ENCODE measurements around the gene LILRB5. TPM values are rescaled to one million over a fixed set of nuclear protein-coding genes. Genes with fewer than 3 reads are reported as not detected.

The LILRB5 gene
- total and polyA plus RNA-seq, 7 donors = 2.2 to 27.0 (median 11.4) TPM

GRCh38 chr19:54256250-54257115, 590 bp downstream of the LILRB5 start:
- Histone ChIP-seq H3K27ac (peak overlapping the region in 1 of 4 donors; percentile 14), H3K27me3 (peaks cover 8 to 48% (median 16%) of the 10 kb centered on the region in 3 donors), H3K9me3 (no peaks in the 10 kb centered on the region), H3K36me3 (no peaks in the 10 kb centered on the region), H3K4me1 (no peaks in the 10 kb centered on the region), H3K4me3 (peak overlapping the region in 2 of 4 donors; percentile 16 to 32)
- TF ChIP-seq CTCF (IDR thresholded peaks at IDR 0.05) = no peak
- no peak for TF ChIP-seq EP300 (IDR thresholded peaks at IDR 0.05)
- no peak for TF ChIP-seq POLR2AphosphoS5 (IDR thresholded peaks at IDR 0.05)
- no peak for TF ChIP-seq POLR2A (IDR thresholded peaks at IDR 0.05)
- DNase-seq = peak; percentile 40
- intact Hi-C loops (cut with DNase I) = no loop called here
- WGBS, 2 donors = 66 to 77% methylated on average over 19 of the region's 19 CpGs

- no peaks in the 10 kb centered on the region for H3K36me3 ChIP-seq
- WGBS, 2 donors = 66 to 71% methylated on average over 26 of the region's 26 CpGs
- no peak overlapping the region for H3K4me3 ChIP-seq
- no peak overlapping the region for H3K27ac ChIP-seq
- peaks cover 8 to 48% (median 16%) of the 10 kb centered on the region in 3 donors for H3K27me3 ChIP-seq
- H3K9me3 ChIP-seq = no peaks in the 10 kb centered on the region
- DNase-seq = peak; percentile 54
- no peaks in the 10 kb centered on the region for H3K4me1 ChIP-seq
- intact Hi-C loops (cut with DNase I) = no loop called here
- no peak for TF ChIP-seq CTCF (IDR thresholded peaks at IDR 0.05)
- TF ChIP-seq POLR2A (IDR thresholded peaks at IDR 0.05) = no peak
- no peak for TF ChIP-seq POLR2AphosphoS5 (IDR thresholded peaks at IDR 0.05)
- TF ChIP-seq EP300 (IDR thresholded peaks at IDR 0.05) = no peak
These were observed 1.8 kb downstream of the LILRB5 start for GRCh38 chr19:54255105-54255775.

- Histone ChIP-seq H3K36me3 (no peaks in the 10 kb centered on the region), H3K4me1 (no peaks in the 10 kb centered on the region), H3K4me3 (no peak overlapping the region), H3K27me3 (peaks cover 8 to 48% (median 16%) of the 10 kb centered on the region in 3 donors), H3K27ac (no peak overlapping the region), H3K9me3 (no peaks in the 10 kb centered on the region)
- 44 to 65% methylated on average over 17 of the region's 17 CpGs for WGBS, 2 donors
- intact Hi-C loops (cut with DNase I) = no loop called here
- no peak for TF ChIP-seq EP300 (IDR thresholded peaks at IDR 0.05)
- no peak for TF ChIP-seq POLR2A (IDR thresholded peaks at IDR 0.05)
- no peak for TF ChIP-seq CTCF (IDR thresholded peaks at IDR 0.05)
- TF ChIP-seq POLR2AphosphoS5 (IDR thresholded peaks at IDR 0.05) = no peak
- peak; percentile 50 for DNase-seq
These were observed 2.7 kb downstream of the LILRB5 start for GRCh38 chr19:54254195-54254906.

GRCh38 chr19:54253331-54254194, 3.5 kb downstream of the LILRB5 start:
- intact Hi-C loops (cut with DNase I) = no loop called here
- TF ChIP-seq POLR2AphosphoS5 (IDR thresholded peaks at IDR 0.05) = no peak
- TF ChIP-seq POLR2A (IDR thresholded peaks at IDR 0.05) = no peak
- no peak for TF ChIP-seq EP300 (IDR thresholded peaks at IDR 0.05)
- no peak for TF ChIP-seq CTCF (IDR thresholded peaks at IDR 0.05)
- Histone ChIP-seq H3K27me3 (peaks cover 8 to 49% (median 16%) of the 10 kb centered on the region in 3 donors), H3K9me3 (no peaks in the 10 kb centered on the region), H3K4me1 (no peaks in the 10 kb centered on the region), H3K27ac (no peak overlapping the region), H3K36me3 (no peaks in the 10 kb centered on the region), H3K4me3 (no peak overlapping the region)
- peak; percentile 32 for DNase-seq
- WGBS, 2 donors = 63 to 71% methylated on average over 23 of the region's 23 CpGs
